ENCODE measurements around the gene GLOD5.

- TF ChIP-seq EZH2 (IDR thresholded peaks at IDR 0.05; ENCODE audit: insufficient read depth, low read length), result no peak
- TF ChIP-seq, protein P1, sequence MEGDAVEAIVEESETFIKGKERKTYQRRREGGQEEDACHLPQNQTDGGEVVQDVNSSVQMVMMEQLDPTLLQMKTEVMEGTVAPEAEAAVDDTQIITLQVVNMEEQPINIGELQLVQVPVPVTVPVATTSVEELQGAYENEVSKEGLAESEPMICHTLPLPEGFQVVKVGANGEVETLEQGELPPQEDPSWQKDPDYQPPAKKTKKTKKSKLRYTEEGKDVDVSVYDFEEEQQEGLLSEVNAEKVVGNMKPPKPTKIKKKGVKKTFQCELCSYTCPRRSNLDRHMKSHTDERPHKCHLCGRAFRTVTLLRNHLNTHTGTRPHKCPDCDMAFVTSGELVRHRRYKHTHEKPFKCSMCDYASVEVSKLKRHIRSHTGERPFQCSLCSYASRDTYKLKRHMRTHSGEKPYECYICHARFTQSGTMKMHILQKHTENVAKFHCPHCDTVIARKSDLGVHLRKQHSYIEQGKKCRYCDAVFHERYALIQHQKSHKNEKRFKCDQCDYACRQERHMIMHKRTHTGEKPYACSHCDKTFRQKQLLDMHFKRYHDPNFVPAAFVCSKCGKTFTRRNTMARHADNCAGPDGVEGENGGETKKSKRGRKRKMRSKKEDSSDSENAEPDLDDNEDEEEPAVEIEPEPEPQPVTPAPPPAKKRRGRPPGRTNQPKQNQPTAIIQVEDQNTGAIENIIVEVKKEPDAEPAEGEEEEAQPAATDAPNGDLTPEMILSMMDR (IDR thresholded peaks at IDR 0.05; ENCODE audit: insufficient read depth, low read depth, low read length), result no peak
Measured at GRCh38 chrX:48736303-48736702, 25.2 kb upstream of the GLOD5 start.
